Measurements from ENCODE around the gene OSBPL6. TPM values are rescaled to one million over a fixed set of nuclear protein-coding genes. Genes with fewer than 3 reads are reported as not detected.

Gene OSBPL6
- total and polyA plus RNA-seq, 2 of the 13 experiments (the other 11 are each of a cell fraction or from before 2014, with no cell fraction given): 0.03 to 0.11 TPM

DNA sequence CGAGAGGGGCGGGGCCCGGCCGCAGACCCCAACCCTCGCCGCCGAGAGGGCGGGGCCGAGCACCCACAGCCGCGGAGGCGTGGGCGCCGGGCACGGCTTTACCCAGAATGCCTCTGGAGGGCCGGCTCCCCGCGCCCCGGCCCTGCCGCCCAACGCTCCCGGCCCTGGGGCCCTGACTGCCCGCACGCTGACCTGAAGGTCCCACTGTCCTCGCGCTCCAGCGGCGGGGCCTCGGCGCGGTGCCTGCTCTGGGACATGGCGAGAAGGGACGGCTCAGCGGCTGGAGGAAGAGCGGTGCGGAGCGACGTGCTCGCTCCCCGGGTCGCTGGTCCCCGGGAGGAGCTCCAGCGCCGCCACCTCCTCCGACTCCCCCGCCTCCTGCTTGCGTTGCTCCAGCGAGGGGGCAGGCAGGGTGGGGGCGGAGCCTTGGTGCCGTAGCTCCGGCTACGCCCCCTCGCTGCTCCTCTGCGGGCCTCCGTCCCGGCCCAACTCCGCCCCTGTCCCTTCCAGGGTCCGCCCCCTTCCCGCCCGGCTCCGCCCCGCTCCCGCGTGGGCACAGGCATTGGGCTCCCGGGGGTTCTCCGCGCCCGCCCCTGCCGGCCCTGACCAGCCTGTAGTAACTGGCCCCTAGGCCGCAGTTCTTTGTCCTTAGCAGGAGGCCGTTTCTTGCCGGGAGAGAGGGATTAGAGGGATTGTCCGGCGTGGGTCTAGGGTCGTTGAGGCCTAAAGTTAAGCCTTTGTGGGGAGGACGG is 256.6 kb downstream of the OSBPL6 start, which contains the start of the genes PJVK and PRKRA (continued):
- peak; percentile 67 for TF ChIP-seq ZNF281 (CRISPR knock-in tag; IDR thresholded peaks at IDR 0.05; ENCODE audit: borderline replicate concordance)
- TF ChIP-seq, protein P1, sequence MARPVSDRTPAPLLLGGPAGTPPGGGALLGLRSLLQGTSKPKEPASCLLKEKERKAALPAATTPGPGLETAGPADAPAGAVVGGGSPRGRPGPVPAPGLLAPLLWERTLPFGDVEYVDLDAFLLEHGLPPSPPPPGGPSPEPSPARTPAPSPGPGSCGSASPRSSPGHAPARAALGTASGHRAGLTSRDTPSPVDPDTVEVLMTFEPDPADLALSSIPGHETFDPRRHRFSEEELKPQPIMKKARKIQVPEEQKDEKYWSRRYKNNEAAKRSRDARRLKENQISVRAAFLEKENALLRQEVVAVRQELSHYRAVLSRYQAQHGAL (CRISPR knock-in tag; IDR thresholded peaks at IDR 0.05; ENCODE audit: not compliant biosample characterization): no peak
- TF ChIP-seq PATZ1 (CRISPR knock-in tag; IDR thresholded peaks at IDR 0.05): peak; percentile 90
- peak; percentile 79 for TF ChIP-seq ZNF792 (CRISPR knock-in tag; IDR thresholded peaks at IDR 0.05)
- no peak for TF ChIP-seq ATRX (CRISPR knock-in tag; IDR thresholded peaks at IDR 0.05; ENCODE audit: borderline replicate concordance)
- TF ChIP-seq ZSCAN21 (CRISPR knock-in tag; IDR thresholded peaks at IDR 0.05; ENCODE audit: borderline replicate concordance): peak; percentile 96
- TF ChIP-seq HHEX (CRISPR knock-in tag; IDR thresholded peaks at IDR 0.05): no peak; the same call in 1 of the 2 replicates
- no peak for TF ChIP-seq ZNF7 (CRISPR knock-in tag; IDR thresholded peaks at IDR 0.05)
- peak; percentile 31 for TF ChIP-seq ZNF879 (CRISPR knock-in tag; IDR thresholded peaks at IDR 0.05)
- no peak for TF ChIP-seq HMG20A (CRISPR knock-in tag; IDR thresholded peaks at IDR 0.05; ENCODE audit: borderline replicate concordance)
- no peak; the same call in none of the 2 replicates for TF ChIP-seq ZFP90 (CRISPR knock-in tag; IDR thresholded peaks at IDR 0.05; ENCODE audit: borderline replicate concordance)
- 0 out of 2 replicates have a peak, but pooled peaks have one; percentile 37 for TF ChIP-seq ZNF253 (CRISPR knock-in tag; IDR thresholded peaks at IDR 0.05; ENCODE audit: borderline replicate concordance)
- peak; percentile 23; the same call in 1 of the 2 replicates for TF ChIP-seq ELF3 (CRISPR knock-in tag; IDR thresholded peaks at IDR 0.05)
- peak; percentile 96 for TF ChIP-seq KDM5B (CRISPR knock-in tag; IDR thresholded peaks at IDR 0.05; ENCODE audit: borderline replicate concordance)
- TF ChIP-seq ZBTB34 (CRISPR knock-in tag; IDR thresholded peaks at IDR 0.05): 0 out of 2 replicates have a peak, but pooled peaks have one; percentile 14
- TF ChIP-seq, protein P2, sequence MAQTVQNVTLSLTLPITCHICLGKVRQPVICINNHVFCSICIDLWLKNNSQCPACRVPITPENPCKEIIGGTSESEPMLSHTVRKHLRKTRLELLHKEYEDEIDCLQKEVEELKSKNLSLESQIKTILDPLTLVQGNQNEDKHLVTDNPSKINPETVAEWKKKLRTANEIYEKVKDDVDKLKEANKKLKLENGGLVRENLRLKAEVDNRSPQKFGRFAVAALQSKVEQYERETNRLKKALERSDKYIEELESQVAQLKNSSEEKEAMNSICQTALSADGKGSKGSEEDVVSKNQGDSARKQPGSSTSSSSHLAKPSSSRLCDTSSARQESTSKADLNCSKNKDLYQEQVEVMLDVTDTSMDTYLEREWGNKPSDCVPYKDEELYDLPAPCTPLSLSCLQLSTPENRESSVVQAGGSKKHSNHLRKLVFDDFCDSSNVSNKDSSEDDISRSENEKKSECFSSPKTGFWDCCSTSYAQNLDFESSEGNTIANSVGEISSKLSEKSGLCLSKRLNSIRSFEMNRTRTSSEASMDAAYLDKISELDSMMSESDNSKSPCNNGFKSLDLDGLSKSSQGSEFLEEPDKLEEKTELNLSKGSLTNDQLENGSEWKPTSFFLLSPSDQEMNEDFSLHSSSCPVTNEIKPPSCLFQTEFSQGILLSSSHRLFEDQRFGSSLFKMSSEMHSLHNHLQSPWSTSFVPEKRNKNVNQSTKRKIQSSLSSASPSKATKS (CRISPR knock-in tag; IDR thresholded peaks at IDR 0.05): no peak
- TF ChIP-seq ZNF768 (CRISPR knock-in tag; IDR thresholded peaks at IDR 0.05): no peak; the same call in none of the 2 replicates
